K562 (cell line): ENCODE data around the gene KLK1. TPM values are rescaled to one million over a fixed set of nuclear protein-coding genes. Genes with fewer than 3 reads are reported as not detected.

Experiments
- CLOCK ChIP-seq: fragments of 250-450 bp; sonication (Bioruptor Pico); IDR thresholded peaks from 2 replicates; pipeline ENCODE4 v1.4.0; 2020; ENCODE audit warnings: mild to moderate bottlenecking, moderate library complexity, borderline replicate concordance
- FOXO4 ChIP-seq: fragments of 450-650 bp; formaldehyde crosslinking; IDR thresholded peaks from 2 replicates; pipeline ENCODE4 v1.4.0; 2020; ENCODE audit warnings: mild to moderate bottlenecking, moderate library complexity
- GABPA ChIP-seq: fragments of 200-800 bp; sonication (Bioruptor generic); conservative IDR thresholded peaks from 2 replicates; pipeline ENCODE4 v1.6.1; 2016; ENCODE audit warnings: low read depth, missing genetic modification characterization, missing compliant biosample characterization
- LCOR ChIP-seq: sonication (generic); formaldehyde crosslinking; IDR thresholded peaks from 2 replicates; pipeline ENCODE4 v1.8.0; 2022; ENCODE audit warnings: mild to moderate bottlenecking, missing genetic modification reagents
- SMC3 ChIP-seq: conservative IDR thresholded peaks from 2 replicates; pipeline ENCODE4 v1.6.1; 2011; ENCODE audit warnings: low read depth, low read length, improper control_type of control experiment; ENCODE audit not compliant: insufficient read depth
- SNRNP70 ChIP-seq: fragments of 200-400 bp; formaldehyde crosslinking; optimal IDR thresholded peaks from 2 replicates; pipeline ENCODE3; 2017; ENCODE audit warnings: low read depth, low read length
- TCFL5 ChIP-seq: fragments of 250-450 bp; sonication (Bioruptor Pico); conservative IDR thresholded peaks from 2 replicates; pipeline ENCODE4 v1.6.1; 2021; ENCODE audit warnings: mild to moderate bottlenecking, moderate library complexity, matching md5 sums
- TEAD4 ChIP-seq, 2 experiments: sonication (generic) in 1 of 2; formaldehyde crosslinking in 1 of 2; IDR thresholded peaks; 2 replicates each; pipeline versions ENCODE4 v1.6.1 to v1.8.0; 2012 to 2022; ENCODE audit warnings: borderline replicate concordance in 1 of 2, inconsistent platforms in 1 of 2, low read length in 1 of 2, mild to moderate bottlenecking in 1 of 2, missing genetic modification reagents in 1 of 2
- ZNF140 ChIP-seq: fragments of 250-450 bp; sonication (Bioruptor Pico); IDR thresholded peaks from 2 replicates; pipeline ENCODE4 v1.8.0; 2021; ENCODE audit warnings: moderate library complexity, mild to moderate bottlenecking, inconsistent platforms
- ZNF175 ChIP-seq: fragments of 200-800 bp; sonication (Bioruptor generic); IDR thresholded peaks from 2 replicates; pipeline ENCODE4 v1.6.1; 2016; ENCODE audit warnings: low read depth, mild to moderate bottlenecking, missing genetic modification characterization, missing compliant biosample characterization
- polyA plus RNA-seq, 8 experiments: library from polyadenylated mRNA; depleted of rRNA in 4 of 8; stranded (reverse) in 5 of 8; unstranded in 3 of 8; fragments of >200 nt; fragmentation: Nextera tagmentation in 2 of 8; fragmentation: Illumina TruSeq in 1 of 8; extraction: Ambion mirVana in 2 of 8; extraction: Trizol in 1 of 8; gene quantifications; 2 replicates each; pipeline versions ENCODE4 v1.2.1 to v1.2.3, GENCODE V29; 2011 to 2014; ENCODE audit warnings: inconsistent platforms in 1 of 8, missing spikeins in 1 of 8
- total RNA-seq, 7 experiments: library from RNA; depleted of rRNA in 6 of 7; stranded (reverse); fragments of >200 nt in 6 of 7; fragmentation: Illumina TruSeq in 2 of 7; extraction: Trizol in 2 of 7; gene quantifications; 2 replicates each; pipeline versions ENCODE4 v1.2.1 to v1.2.3, GENCODE V29; 2011 to 2021; ENCODE audit warnings: low replicate concordance in 1 of 7
- TF ChIP-seq, protein P1 (sequence below), 2 experiments: fragments of 450-650 bp; formaldehyde crosslinking in 1 of 2; IDR thresholded peaks; 2 replicates each; pipeline versions ENCODE4 v1.4.0 to v1.6.1; 2014 to 2020; ENCODE audit warnings: mild to moderate bottlenecking in 2 of 2, borderline replicate concordance in 1 of 2, low read depth in 1 of 2
- TF ChIP-seq, protein P2 (sequence below), 2 experiments: fragments of 450-650 bp in 1 of 2; sonication (generic) in 1 of 2; formaldehyde crosslinking; conservative IDR thresholded peaks; 2 replicates each; pipeline versions ENCODE4 v1.4.0 to v1.8.1; 2020 to 2022; ENCODE audit warnings: mild to moderate bottlenecking in 1 of 2, missing genetic modification reagents in 1 of 2

KLK1 gene
- total and polyA plus RNA-seq, 9 of the 15 experiments (the other 6 are each of a cell fraction or from before 2014, with no cell fraction given), result 0.87 to 15.4 (median 9.1) TPM

DNA sequence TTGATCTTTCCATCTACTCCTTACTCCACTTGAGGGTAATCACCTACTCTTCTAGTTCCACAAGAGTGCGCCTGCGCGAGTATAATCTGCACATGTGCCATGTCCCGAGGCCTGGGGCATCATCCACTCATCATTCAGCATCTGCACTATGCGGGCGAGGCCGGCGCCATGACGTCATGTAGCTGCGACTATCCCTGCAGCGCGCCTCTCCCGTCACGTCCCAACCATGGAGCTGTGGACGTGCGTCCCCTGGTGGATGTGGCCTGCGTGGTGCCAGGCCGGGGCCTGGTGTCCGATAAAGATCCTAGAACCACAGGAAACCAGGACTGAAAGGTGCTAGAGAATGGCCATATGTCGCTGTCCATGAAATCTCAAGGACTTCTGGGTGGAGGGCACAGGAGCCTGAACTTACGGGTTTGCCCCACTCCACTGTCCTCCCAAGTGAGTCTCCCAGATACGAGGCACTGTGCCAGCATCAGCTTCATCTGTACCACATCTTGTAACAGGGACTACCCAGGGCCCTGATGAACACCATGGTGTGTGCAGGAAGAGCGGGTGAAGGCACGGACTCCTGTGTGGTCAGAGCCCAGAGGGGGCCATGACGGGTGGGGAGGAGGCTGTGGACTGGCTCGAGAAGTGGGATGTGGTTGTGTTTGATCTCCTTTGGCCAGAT is 47.0 kb upstream of the KLK1 start (continued):
- TF ChIP-seq, protein P1, sequence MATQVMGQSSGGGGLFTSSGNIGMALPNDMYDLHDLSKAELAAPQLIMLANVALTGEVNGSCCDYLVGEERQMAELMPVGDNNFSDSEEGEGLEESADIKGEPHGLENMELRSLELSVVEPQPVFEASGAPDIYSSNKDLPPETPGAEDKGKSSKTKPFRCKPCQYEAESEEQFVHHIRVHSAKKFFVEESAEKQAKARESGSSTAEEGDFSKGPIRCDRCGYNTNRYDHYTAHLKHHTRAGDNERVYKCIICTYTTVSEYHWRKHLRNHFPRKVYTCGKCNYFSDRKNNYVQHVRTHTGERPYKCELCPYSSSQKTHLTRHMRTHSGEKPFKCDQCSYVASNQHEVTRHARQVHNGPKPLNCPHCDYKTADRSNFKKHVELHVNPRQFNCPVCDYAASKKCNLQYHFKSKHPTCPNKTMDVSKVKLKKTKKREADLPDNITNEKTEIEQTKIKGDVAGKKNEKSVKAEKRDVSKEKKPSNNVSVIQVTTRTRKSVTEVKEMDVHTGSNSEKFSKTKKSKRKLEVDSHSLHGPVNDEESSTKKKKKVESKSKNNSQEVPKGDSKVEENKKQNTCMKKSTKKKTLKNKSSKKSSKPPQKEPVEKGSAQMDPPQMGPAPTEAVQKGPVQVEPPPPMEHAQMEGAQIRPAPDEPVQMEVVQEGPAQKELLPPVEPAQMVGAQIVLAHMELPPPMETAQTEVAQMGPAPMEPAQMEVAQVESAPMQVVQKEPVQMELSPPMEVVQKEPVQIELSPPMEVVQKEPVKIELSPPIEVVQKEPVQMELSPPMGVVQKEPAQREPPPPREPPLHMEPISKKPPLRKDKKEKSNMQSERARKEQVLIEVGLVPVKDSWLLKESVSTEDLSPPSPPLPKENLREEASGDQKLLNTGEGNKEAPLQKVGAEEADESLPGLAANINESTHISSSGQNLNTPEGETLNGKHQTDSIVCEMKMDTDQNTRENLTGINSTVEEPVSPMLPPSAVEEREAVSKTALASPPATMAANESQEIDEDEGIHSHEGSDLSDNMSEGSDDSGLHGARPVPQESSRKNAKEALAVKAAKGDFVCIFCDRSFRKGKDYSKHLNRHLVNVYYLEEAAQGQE (IDR thresholded peaks at IDR 0.05; ENCODE audit: borderline replicate concordance), result peak; percentile 94
- TF ChIP-seq, protein P1 (CRISPR knock-in tag; IDR thresholded peaks at IDR 0.05; ENCODE audit: low read depth), result no peak
- TF ChIP-seq CLOCK (CRISPR knock-in tag) (no peak), LCOR (CRISPR knock-in tag) (peak; percentile 74), GABPA (peak; percentile 61), SNRNP70 (no peak), TCFL5 (CRISPR knock-in tag) (no peak), TEAD4 (IDR thresholded peaks at IDR 0.05; ENCODE audit: low read length) (peak; percentile 55; the same call in 1 of the 2 replicates), TEAD4 (CRISPR knock-in tag; IDR thresholded peaks at IDR 0.05; ENCODE audit: borderline replicate concordance) (no peak), SMC3 (peak; percentile 87), FOXO4 (CRISPR knock-in tag) (no peak), ZNF175 (CRISPR knock-in tag) (0 out of 2 replicates have a peak, but pooled peaks have one; percentile 25), ZNF140 (CRISPR knock-in tag) (no peak)
- TF ChIP-seq, protein P2, sequence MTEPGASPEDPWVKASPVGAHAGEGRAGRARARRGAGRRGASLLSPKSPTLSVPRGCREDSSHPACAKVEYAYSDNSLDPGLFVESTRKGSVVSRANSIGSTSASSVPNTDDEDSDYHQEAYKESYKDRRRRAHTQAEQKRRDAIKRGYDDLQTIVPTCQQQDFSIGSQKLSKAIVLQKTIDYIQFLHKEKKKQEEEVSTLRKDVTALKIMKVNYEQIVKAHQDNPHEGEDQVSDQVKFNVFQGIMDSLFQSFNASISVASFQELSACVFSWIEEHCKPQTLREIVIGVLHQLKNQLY (CRISPR knock-in tag; conservative IDR thresholded peaks at IDR 0.05), result no peak
